ENCODE measurements around the gene TESPA1. TPM values are rescaled to one million over a fixed set of nuclear protein-coding genes. Genes with fewer than 3 reads are reported as not detected.
A peak's percentile ranks its signal among the peaks of the same experiment; 100 is the strongest.

TESPA1 gene
- total and polyA plus RNA-seq, 9 of the 15 experiments (the other 6 are each of a cell fraction or from before 2014, with no cell fraction given), result 0.72 to 7.1 (median 2.4) TPM

GRCh38 chr12:54984658-54985376 lies at the start of gene TESPA1 (continued):
- TF ChIP-seq ZBTB40 (IDR thresholded peaks at IDR 0.05) (peak; percentile 82), ZBTB40 (CRISPR knock-in tag; IDR thresholded peaks at IDR 0.05) (no peak), PRDM10 (IDR thresholded peaks at IDR 0.05; ENCODE audit: partially characterized antibody) (peak; percentile 13), MEF2A (IDR thresholded peaks at IDR 0.05; ENCODE audit: control insufficient read depth, low read depth, low read length) (no peak), ARID1B (IDR thresholded peaks at IDR 0.05) (no peak), TSHZ1 (CRISPR knock-in tag; IDR thresholded peaks at IDR 0.05) (no peak), ESRRA (IDR thresholded peaks at IDR 0.05; ENCODE audit: borderline replicate concordance, low read depth) (no peak), CREBBP (IDR thresholded peaks at IDR 0.05; ENCODE audit: low read depth, low read length) (no peak)
